Left lobe of liver (tissue), 2 donors: Measurements from ENCODE around the gene SLC16A6. TPM values are rescaled to one million over a fixed set of nuclear protein-coding genes. Genes with fewer than 3 reads are reported as not detected.
A peak's percentile ranks its signal among the peaks of the same experiment; 100 is the strongest.
"Not testable (repeated sequence)": the region's sequence is repeated elsewhere in the genome, so short reads cannot be mapped to it uniquely, and the experiment has no call there.

Source experiments
- ATAC-seq: fragments of 200-7000 bp; cut with Tn5 transposase; one replicate; pipeline ENCODE4 v1.9.1; 2020; ENCODE audit warnings: mild to moderate bottlenecking, moderate library complexity
- DNase-seq: peaks from one replicate; pipeline ENCODE4 v3.0.0-alpha.2; 2020; ENCODE audit warnings: low spot score
- total RNA-seq: library from RNA; stranded (reverse); gene quantifications from one replicate; pipeline ENCODE4 v1.2.1, GENCODE V29; 2021
- donor health status: DM: no; HTN: no; CAD: no; lungs with moderate emphysema.
- donor health status: DM: no; HTN: yes; CAD: no.

SLC16A6 gene
- total RNA-seq, 1 donor from 2014 or later, result 0.40 TPM

GRCh38 chr17:68314916-68315535, 24.1 kb upstream of the SLC16A6 start:
- no peak for ATAC-seq

GRCh38 chr17:68310152-68310551, 19.2 kb upstream of the SLC16A6 start:
- DNase-seq (no peak), ATAC-seq (no peak)

More at GRCh38 chr17:68314916-68315535, 24.1 kb upstream of the SLC16A6 start:
- DNase-seq, result no peak

GRCh38 chr17:68309066-68309670, 18.2 kb upstream of the SLC16A6 start:
- DNase-seq, ATAC-seq: not testable (repeated sequence)

GRCh38 chr17:68308486-68308885, 17.6 kb upstream of the SLC16A6 start:
- not testable (repeated sequence) for DNase-seq, ATAC-seq

- DNase-seq (no peak), ATAC-seq (no peak)
These were observed 16.5 kb upstream of the SLC16A6 start for GRCh38 chr17:68307443-68307842.

GRCh38 chr17:68306819-68307218, 15.9 kb upstream of the SLC16A6 start:
- ATAC-seq (no peak), DNase-seq (no peak)

GRCh38 chr17:68305142-68305541, 14.2 kb upstream of the SLC16A6 start:
- ATAC-seq (peak; percentile 54), DNase-seq (no peak)

- no peak for ATAC-seq
- DNase-seq, result no peak
These were observed 13.8 kb upstream of the SLC16A6 start for GRCh38 chr17:68304706-68305105.

GRCh38 chr17:68302666-68303065, 11.7 kb upstream of the SLC16A6 start:
- ATAC-seq, result no peak

GRCh38 chr17:68302066-68302564, 11.2 kb upstream of the SLC16A6 start:
- DNase-seq, result no peak
- ATAC-seq, result no peak

More at GRCh38 chr17:68302666-68303065, 11.7 kb upstream of the SLC16A6 start:
- no peak for DNase-seq

GRCh38 chr17:68301438-68301959, 10.6 kb upstream of the SLC16A6 start:
- ATAC-seq (no peak), DNase-seq (no peak)

- ATAC-seq, result no peak
These were observed 8.9 kb upstream of the SLC16A6 start for GRCh38 chr17:68299817-68300216.

GRCh38 chr17:68298601-68299000, 7.7 kb upstream of the SLC16A6 start:
- no peak for DNase-seq
- no peak for ATAC-seq

More at GRCh38 chr17:68299817-68300216, 8.9 kb upstream of the SLC16A6 start:
- no peak for DNase-seq

- DNase-seq (no peak), ATAC-seq (peak; percentile 26)
These were observed 6.3 kb upstream of the SLC16A6 start for GRCh38 chr17:68297195-68297594.

GRCh38 chr17:68296217-68297191, 5.6 kb upstream of the SLC16A6 start:
- no peak for DNase-seq
- no peak for ATAC-seq

- ATAC-seq (no peak), DNase-seq (no peak)
These were observed 4.2 kb upstream of the SLC16A6 start for GRCh38 chr17:68295086-68295485.

GRCh38 chr17:68294617-68295016, 3.7 kb upstream of the SLC16A6 start:
- ATAC-seq (no peak), DNase-seq (no peak)

GRCh38 chr17:68294196-68294555, 3.2 kb upstream of the SLC16A6 start:
- ATAC-seq, result no peak

GRCh38 chr17:68293490-68294195, 2.7 kb upstream of the SLC16A6 start:
- no peak for DNase-seq

More at GRCh38 chr17:68294196-68294555, 3.2 kb upstream of the SLC16A6 start:
- DNase-seq, result no peak

GRCh38 chr17:68292689-68293040, 1.7 kb upstream of the SLC16A6 start:
- no peak for ATAC-seq
- DNase-seq, result no peak

More at GRCh38 chr17:68293490-68294195, 2.7 kb upstream of the SLC16A6 start:
- ATAC-seq, result no peak
